Middle frontal gyrus (tissue), 1 donor: Measurements from ENCODE around the gene FAM171A1.
A peak's percentile ranks its signal among the peaks of the same experiment; 100 is the strongest.
"Not testable (repeated sequence)": the region's sequence is repeated elsewhere in the genome, so short reads cannot be mapped to it uniquely, and the experiment has no call there.

Source experiments
- DNase-seq: peaks from one replicate; pipeline ENCODE4 v3.0.0-alpha.2; 2015; ENCODE audit warnings: low spot score; ENCODE audit errors: extremely low spot score

Gene FAM171A1

GRCh38 chr10:15290671-15291070, 80.4 kb downstream of the FAM171A1 start:
- no peak for DNase-seq

GRCh38 chr10:15290150-15290549, 80.9 kb downstream of the FAM171A1 start:
- no peak for DNase-seq

DNA sequence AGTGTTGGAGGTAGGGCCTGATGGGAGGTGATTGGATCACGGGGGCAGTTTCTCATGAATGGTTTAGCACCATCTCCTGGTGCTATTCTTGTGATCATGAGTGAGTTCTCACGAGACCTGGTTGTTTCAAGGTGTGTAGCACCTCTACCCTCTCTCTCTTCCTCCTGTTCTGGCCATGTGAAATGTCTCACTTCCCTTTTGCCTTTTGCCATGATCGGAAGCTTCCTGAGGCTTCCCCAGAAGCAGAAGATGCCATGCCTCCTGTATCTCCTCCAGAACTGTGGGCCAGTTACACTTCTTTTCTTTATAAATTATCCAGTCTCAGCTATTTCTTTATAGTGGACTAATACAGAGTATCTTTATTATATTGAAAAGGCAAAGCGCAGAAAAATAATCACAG, 90.1 kb downstream of the FAM171A1 start:
- DNase-seq = no peak

DNA sequence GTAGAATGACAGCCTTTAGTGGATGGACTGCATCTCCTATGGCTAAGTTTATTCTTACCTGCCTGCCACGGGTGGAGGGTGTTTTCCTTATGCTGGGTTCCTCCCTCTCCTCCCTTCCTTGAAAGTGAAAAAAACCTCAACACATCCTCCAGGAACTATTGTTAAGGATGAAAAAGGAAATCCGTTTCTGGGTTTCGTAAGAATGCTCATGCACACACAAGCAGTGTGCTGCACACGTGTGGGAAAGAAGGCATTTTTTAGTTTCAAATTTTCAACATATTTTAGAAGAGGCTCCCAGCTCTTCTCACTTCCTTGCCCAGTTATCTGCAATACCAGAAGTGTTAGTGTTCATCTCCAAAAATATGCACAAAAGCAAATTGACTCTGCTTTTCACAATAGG, 90.6 kb downstream of the FAM171A1 start:
- no peak for DNase-seq

- no peak for DNase-seq
Observed at GRCh38 chr10:15279236-15279635, 91.9 kb downstream of the FAM171A1 start.

DNA sequence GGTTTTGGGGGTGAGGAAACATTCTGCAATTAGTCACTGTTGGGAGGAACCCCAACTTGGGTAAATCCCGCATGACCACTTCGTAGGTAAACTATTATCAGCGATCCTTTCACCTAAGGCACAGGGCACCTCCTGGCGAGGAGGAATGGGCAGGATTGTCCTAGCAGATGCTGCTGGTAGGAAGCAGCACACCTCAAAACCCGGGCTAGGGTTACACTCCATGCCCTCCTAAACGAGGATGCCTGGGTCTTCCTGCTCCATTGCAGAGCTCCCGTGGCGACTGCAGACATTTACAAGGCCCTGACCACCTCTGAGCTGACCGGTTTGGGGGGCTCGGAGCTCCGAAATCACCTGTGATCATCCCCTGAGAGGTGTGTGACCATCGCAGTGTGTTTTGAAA, 92.3 kb downstream of the FAM171A1 start:
- no peak for DNase-seq

- DNase-seq = not testable (repeated sequence)
Observed at GRCh38 chr10:15276039-15276438, 95.0 kb downstream of the FAM171A1 start.

- not testable (repeated sequence) for DNase-seq
Observed at GRCh38 chr10:15269838-15270237, 101.3 kb downstream of the FAM171A1 start.

DNA sequence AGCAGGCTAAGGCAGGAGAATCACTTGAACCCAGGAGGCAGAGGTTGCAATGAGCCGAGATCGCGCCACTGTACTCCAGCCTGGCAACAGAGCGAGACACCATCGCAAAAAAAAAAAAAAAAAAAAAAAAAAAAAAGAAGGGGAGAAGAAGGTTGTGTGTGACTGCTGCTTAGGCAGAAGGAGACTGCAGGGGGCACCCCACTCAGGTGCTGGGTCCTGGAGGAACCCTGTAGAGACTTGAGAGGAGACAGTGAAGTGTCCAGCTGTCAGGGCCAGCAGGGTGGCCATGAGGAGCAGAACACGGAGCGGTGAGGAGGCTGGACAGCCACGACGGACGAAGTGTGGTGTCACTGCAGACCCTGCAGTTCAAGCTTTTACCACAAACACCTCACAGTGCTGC, 103.6 kb downstream of the FAM171A1 start:
- no peak for DNase-seq

- DNase-seq = no peak
Observed at GRCh38 chr10:15266117-15266516, 105.0 kb downstream of the FAM171A1 start.

GRCh38 chr10:15265558-15265957, 105.5 kb downstream of the FAM171A1 start:
- DNase-seq = no peak

DNA sequence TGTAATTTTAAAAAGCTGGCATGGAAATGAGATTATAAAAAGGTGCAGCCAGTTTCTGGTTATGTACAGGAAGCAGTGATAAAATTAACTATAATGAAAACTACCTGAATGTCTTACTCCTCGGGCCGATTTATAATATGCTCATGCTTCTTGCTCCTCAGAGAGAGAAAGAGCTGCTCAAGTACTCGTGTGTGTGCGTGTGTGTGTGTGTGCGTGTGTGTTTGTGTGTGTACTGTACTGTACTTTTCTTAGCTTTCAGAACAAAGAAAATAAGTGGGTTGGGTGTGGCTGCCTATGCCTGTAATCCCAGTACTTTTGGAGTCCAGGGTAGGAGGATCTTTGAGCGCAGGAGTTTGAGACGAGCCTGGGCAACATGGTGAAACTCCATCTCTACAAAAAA, 106.0 kb downstream of the FAM171A1 start:
- DNase-seq = no peak

GRCh38 chr10:15263657-15264323, 107.3 kb downstream of the FAM171A1 start:
- DNase-seq = no peak

GRCh38 chr10:15262036-15262713, 108.9 kb downstream of the FAM171A1 start:
- DNase-seq = peak; percentile 22

- no peak for DNase-seq
Observed at GRCh38 chr10:15259136-15259535, 112.0 kb downstream of the FAM171A1 start.

DNA sequence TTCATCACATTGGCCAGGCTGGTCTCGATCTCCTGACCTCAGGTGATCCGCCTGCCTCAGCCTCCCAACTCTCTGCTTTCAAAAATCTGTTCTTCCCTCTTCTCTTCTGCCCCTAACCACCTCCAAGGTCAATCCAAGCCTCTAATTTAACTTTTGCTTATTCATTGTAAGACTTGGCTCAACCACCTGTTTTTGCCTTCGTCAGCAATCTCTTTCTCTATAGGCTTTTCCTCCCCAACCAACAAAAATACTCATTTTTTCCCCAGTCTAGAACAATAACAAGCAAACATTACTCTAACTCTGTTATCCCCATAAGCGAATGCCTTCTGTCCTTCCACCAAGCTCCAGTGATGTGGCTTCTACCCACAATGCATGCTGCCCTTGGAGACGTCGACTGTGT, 112.8 kb downstream of the FAM171A1 start:
- DNase-seq = no peak

- no peak for DNase-seq
Observed at GRCh38 chr10:15255961-15256360, 115.1 kb downstream of the FAM171A1 start.

GRCh38 chr10:15254808-15255648, 116.1 kb downstream of the FAM171A1 start:
- peak; percentile 49 for DNase-seq

DNA sequence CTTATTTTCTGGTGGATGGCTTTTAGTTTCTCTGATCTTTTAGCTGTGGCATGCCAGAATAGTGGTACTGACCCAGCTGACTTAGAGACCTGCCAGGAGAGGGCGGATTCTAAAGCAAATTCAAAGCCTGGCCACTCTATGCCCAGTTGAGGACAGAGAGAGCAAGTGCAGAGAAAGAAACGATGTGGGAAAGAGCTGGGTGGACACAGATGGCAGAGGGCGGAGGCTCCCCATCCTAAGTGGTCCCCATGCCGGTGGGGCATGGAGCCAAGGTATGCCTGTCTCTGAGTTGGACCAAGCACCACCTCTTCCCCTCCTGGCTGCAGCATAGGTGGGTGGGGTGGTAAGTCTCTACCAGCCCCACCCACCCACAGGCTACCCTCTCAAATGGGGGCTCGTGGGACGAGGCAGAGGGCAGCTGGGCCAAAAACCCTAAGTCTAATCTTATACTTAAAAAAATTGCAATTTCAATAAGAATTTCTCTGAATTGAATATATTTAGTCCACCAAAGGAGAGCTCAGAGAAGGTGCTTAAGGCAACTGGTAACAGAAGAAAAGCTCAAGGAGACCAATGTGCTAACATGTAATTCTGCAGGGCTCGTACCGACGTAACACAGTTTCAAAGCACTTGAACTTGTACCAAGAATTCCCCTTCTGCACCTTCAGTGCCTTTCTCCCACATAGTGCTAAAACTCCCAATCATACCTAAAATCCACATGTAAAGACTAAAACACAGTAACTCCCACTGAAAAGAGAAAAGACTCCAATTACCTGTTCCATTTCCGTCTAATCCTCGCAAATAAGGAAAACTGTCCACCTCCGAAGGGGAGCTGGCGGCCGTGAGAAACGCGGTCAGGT, 116.9 kb downstream of the FAM171A1 start:
- no peak for DNase-seq

DNA sequence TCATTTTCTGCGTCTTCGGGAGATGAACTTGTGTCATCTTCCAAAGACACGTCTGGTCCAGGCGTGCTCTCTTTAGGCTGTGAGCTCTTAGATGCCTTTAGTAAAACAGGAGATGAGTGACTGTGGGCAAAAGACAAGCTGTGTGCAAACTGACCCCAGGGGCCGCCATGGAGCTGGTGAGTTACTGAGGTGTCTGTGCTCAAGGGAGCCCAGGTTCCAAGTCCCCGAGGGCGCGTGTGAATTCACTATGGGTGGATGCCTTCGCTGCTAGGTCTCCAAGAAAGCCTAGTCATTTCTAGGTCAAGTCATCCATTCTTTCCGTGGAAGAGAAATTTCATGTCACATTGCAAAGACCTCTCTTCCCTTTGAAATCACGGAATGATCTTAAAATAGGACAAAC, 118.7 kb downstream of the FAM171A1 start:
- no peak for DNase-seq

DNA sequence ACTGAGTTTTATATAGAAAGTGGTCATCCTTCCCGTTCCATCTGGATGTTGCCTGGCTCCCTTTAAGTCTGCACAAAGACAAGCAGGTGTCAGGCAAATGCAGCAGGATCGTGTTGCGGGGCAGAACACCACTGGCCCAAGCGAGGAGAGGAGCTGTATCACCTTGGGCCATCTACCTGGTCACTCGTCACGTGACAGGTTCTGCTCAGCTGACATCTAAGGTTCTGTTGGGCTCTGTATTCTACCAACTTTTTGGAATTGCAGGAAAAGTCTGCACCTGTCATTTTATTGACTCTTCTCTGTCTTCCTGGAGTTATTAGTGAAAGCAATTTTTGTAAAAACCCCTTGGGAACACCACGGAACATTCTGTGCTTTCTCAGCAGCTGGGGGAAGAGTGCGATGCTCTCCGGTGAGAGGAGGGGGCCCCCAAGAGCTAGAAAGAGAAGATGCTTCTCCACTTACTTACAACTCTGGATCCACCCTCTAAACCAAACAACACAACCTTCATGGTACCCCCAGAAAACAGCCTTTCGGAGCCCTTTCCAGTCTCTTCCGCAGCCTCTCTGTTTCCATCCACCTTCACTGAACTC, 119.2 kb downstream of the FAM171A1 start:
- no peak for DNase-seq
